Dedifferentiated amniotic fluid mesenchymal stem cell (primary cell): ENCODE measurements around the gene EIF2B5.
"Not testable (repeated sequence)": the region's sequence is repeated elsewhere in the genome, so short reads cannot be mapped to it uniquely, and the experiment has no call there.

Source experiments
- DNase-seq: peaks from one replicate; pipeline ENCODE4 v3.0.0-alpha.2; 2016; ENCODE audit errors: extremely low spot score

The EIF2B5 gene

GRCh38 chr3:184135149-184135910 is at the start of gene EIF2B5:
EIF2B5 (plus strand) TSS chr3:184135358; CDS start chr3:184135386, 28 bp downstream.
- DNase-seq, result peak; percentile 90

- DNase-seq, result no peak
Measured at GRCh38 chr3:184085389-184085852, 49.7 kb upstream of the EIF2B5 start.

DNA sequence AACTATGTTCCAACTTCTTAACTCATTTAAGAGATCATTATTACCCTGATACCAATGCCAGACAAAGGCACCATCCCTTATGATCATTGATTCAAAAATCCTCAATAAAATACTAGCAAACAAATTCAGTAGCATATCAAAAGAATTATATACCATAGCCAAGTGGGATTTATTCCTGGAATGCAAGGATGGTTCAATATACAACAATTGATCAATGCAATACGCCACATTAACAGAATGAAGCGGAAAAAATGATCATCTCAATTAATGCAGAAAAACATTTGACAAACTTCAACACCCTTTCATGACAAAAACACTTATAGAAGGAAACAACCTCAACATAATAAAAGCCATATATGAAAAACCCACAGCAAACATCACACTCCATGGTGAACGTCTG is 43.0 kb upstream of the EIF2B5 start:
- no peak for DNase-seq

GRCh38 chr3:184096811-184097383 is 38.3 kb upstream of the EIF2B5 start, which contains the start of gene HTR3E:
HTR3E (plus strand) TSS chr3:184097064; CDS start chr3:184097530, 466 bp downstream.
- DNase-seq, result no peak

- no peak for DNase-seq
Measured at GRCh38 chr3:184097556-184097955, 37.6 kb upstream of the EIF2B5 start.

DNA sequence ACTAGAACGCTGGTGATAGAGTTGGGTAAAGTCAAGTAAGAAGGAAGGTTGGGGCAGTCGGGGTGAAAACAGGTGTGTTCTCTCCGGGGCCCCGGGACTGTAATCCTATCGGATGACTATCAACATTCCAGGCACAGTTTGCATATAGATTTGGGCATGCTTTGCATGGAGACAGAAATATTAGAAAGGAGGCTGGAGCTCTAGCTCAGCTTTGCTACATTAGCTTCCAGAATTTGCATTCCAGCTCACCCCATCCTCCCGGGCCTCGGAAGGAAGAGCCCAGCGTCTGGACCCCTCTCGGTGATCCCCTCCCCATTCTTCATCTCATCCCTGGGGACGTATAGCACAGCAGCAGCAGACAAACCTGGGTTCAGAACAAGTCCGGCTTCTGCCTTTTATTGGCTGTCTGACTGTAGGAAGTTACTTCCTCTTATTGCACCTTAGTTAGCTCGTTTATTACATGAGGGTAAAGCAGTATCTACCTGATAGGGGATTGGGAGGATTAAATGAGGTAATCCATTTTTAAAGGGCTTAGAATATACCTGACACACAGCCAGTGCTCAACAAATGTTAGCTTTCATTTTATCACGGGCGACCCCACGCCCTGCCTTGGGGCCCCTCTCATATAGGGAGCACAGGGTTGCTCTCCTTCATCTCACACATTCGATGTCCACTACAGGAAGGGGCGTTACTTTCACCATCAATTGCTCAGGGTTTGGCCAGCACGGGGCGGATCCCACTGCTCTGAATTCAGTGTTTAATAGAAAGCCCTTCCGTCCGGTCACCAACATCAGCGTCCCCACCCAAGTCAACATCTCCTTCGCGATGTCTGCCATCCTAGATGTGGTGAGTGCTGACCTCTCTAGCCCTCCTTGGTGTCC is 35.1 kb upstream of the EIF2B5 start:
- DNase-seq, result no peak

DNA sequence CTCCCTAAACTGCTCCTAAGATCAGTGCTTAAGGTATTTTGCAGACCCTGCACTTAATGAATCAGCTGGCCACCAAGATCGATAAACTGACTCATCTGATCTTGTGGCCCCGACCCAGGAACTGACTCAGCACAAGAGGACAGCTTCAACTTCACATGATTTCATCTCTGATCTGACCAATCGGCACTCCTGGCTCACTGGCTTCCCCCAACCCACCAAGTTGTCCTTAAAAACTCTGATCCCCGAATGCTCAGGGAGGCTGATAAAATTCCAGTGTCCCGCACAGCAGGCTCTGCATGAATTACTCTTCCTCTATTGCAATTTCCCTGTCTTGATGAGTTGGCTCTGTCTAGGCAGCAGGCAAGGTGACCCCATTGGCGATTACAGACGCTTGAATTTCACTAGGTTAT is 24.8 kb upstream of the EIF2B5 start:
- no peak for DNase-seq

DNA sequence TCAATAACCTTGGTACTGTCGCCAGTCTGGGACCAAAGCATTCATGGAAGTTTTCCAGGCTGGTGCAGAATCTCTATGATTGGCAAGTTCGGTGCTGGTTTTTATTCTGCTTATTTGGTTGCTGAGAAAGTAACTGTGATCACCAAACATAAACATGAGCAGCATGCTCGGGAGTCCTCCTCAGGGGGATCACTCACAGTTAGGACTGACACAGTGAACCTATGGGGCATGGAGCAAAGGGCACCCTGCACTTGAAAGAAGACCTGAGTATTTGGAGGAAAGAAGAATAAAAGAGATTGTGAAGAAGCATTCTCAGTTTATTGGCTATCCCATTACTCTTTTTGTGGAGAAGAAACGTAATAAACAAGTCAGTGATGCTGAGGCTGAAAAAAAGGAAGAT is 19.1 kb upstream of the EIF2B5 start:
- no peak for DNase-seq

- DNase-seq, result no peak
Measured at GRCh38 chr3:184117636-184118035, 17.5 kb upstream of the EIF2B5 start.

DNA sequence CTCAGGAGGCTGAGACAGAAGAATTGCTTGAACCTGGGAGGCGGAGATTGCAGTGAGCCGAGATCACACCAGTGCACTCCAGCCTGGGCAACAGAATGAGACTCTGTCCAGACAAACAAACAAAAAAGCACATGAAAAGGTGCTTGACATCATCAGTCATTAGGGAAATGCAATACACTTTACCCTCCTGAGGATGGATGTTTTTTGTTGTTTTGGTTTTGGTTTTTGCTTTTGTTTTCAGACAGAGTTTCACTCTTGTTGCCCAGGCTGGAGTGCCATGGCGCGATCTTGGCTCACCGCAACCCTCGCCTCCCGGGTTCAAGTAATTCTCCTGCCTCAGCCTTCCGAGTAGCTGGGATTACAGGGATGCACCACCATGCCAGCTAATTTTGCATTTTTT is 14.1 kb upstream of the EIF2B5 start:
- DNase-seq, result not testable (repeated sequence)

DNA sequence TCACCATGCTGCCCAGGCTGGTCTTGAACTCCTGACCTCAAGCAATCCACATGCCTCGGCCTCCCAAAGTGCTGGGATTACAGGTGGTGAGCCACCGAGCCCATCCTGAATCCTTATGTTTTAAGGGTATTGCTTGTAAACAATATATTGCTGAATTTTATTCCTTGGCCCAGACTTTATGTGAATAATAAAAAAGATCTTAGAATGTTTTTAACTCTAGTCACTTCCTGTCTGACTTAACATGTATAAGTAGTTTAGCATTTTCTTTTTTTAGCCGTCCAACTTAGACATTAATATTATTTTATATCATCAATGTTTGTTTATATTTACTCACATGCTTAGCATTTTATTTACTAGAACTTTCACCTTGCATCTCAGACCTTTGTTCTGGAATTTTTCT is 9.2 kb upstream of the EIF2B5 start:
- no peak for DNase-seq

GRCh38 chr3:184129012-184129411 is 6.1 kb upstream of the EIF2B5 start:
- DNase-seq, result no peak

DNA sequence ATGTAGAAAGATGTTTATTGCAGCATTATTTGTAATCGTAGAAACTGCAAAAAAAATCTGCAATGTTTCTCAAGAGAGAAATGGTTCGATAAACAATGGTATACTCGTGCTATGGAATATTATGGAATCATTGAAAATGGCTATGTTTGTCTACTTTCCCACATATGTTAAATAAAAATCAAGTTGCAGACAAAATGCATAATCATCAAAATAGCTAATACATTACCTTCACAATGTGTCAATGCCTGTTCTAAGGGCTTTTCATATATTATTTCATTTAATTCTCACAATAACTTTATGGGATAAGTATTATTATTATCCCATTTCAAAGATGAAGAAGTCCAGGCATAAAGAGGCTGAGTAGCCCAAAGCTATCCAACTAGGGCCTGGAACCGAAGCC is 2.2 kb upstream of the EIF2B5 start:
- DNase-seq, result no peak

GRCh38 chr3:184133840-184134745 is 1.1 kb upstream of the EIF2B5 start:
- DNase-seq, result peak; percentile 70

- DNase-seq, result no peak
Measured at GRCh38 chr3:184134746-184135148, 411 bp upstream of the EIF2B5 start.

GRCh38 chr3:184135911-184136260 is 728 bp downstream of the EIF2B5 start:
- no peak for DNase-seq

GRCh38 chr3:184140436-184140835 is 5.3 kb downstream of the EIF2B5 start:
- no peak for DNase-seq

DNA sequence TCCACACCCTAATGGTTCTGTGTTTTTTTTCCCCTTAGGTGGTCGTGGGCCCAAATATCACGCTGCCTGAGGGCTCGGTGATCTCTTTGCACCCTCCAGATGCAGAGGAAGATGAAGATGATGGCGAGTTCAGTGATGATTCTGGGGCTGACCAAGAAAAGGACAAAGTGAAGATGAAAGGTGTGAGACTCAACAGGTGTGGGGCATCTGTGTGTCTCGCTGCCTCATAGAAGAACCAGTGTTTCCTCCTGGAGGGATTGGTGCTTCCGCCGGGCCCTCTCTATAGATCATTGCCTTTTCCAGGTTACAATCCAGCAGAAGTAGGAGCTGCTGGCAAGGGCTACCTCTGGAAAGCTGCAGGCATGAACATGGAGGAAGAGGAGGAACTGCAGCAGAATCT is 7.0 kb downstream of the EIF2B5 start:
- DNase-seq, result no peak

DNA sequence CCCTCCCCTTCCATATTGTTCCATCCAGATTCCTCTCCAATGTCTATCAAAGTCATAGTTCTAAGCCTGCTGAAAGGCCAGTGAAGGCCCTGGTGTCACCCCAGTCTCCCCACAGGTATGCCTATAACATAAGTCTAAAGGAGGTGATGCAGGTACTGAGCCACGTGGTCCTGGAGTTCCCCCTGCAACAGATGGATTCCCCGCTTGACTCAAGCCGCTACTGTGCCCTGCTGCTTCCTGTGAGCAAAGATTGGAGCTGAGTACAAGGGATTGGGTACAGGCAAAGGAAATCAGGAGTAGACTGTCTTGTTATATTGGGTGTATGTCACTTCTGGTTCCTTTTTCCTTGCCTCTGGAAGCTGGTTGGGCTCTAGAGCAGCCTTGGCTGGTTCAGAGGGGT is 8.2 kb downstream of the EIF2B5 start:
- DNase-seq, result no peak

DNA sequence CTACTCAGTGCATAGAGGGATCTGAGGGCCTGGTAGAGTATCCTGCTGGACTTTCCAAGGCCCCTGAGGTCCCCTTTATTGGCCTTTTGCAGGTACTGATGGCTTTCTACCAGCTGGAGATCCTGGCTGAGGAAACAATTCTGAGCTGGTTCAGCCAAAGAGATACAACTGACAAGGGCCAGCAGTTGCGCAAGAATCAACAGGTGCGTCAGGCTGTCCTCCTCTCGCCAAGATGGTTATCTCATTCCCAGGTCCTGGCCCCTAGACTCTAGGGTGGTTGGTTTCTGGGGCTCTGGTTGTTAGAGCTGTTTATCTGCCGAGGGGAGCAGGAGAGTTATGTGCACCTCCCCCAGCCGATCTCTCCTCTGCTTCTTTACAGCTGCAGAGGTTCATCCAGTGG is 9.3 kb downstream of the EIF2B5 start:
- DNase-seq, result no peak

DNA sequence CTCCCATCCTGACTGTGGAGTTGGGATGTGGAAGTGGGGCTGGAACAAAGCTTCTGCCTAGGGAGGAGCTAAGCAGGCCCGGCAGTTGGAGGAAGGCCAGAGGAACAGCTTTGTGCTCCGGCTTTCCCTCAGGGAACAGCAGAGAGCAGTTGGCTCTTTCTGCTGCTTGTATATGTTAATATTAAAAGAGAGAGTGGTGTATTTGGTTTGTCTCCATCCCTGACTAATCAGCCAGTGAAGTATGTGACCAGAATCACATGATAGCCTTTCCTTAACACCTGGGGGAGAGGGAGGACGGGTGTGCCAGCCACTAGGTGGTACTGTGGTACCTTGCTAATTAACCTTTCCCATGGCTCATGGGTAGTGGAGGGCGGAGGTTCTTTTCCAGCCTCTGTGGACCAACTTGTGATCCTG is 10.0 kb downstream of the EIF2B5 start:
- peak; percentile 19 for DNase-seq
